Ovary (tissue), 9 donors: ENCODE data around the gene TMBIM4. TPM values are rescaled to one million over a fixed set of nuclear protein-coding genes. Genes with fewer than 3 reads are reported as not detected.

Source experiments
- DNase-seq, 5 donors: peaks; one replicate each; pipeline ENCODE4 v3.0.0-alpha.2; 2019 to 2020
- H3K27ac ChIP-seq, 2 donors: fragments of 200-600 bp; one replicate each; pipeline versions ENCODE4 v1.5.1 to v1.8.0; 2019 to 2022
- H3K27me3 ChIP-seq: fragments of 200-600 bp; one replicate; pipeline ENCODE4 v1.8.0; 2022
- H3K36me3 ChIP-seq: fragments of 200-600 bp; sonication (generic); one replicate; pipeline ENCODE4 v1.5.1; 2019
- H3K4me1 ChIP-seq: one replicate; pipeline ENCODE4 v1.8.1; 2013; ENCODE audit warnings: mild to moderate bottlenecking, moderate library complexity; ENCODE audit not compliant: insufficient read depth
- H3K4me3 ChIP-seq: fragments of 200-600 bp; sonication (generic); one replicate; pipeline ENCODE4 v1.5.1; 2017
- H3K9me3 ChIP-seq, 2 donors: fragments of 200-600 bp in 1 of 2; sonication (generic) in 1 of 2; one replicate each; pipeline versions ENCODE4 v1.5.1 to v1.8.1; 2013 to 2019; ENCODE audit warnings: mild to moderate bottlenecking in 1 of 2, moderate library complexity in 1 of 2
- CTCF ChIP-seq, 3 donors: fragments of 450-650 bp in 2 of 3; fragments of 200-600 bp in 1 of 3; IDR thresholded peaks; one replicate each; pipeline versions ENCODE4 v1.5.1 to v1.8.0; 2016 to 2022; ENCODE audit warnings: antibody characterized with exemption in 3 of 3, mild to moderate bottlenecking in 1 of 3
- EP300 ChIP-seq: sonication (generic); formaldehyde crosslinking; IDR thresholded peaks from one replicate; pipeline ENCODE4 v1.6.1; 2017; ENCODE audit warnings: antibody characterized with exemption
- POLR2A ChIP-seq: fragments of 450-650 bp; IDR thresholded peaks from one replicate; pipeline ENCODE4 v1.6.1; 2017; ENCODE audit warnings: antibody characterized with exemption, mild to moderate bottlenecking, moderate library complexity
- WGBS, 3 donors: extraction: QIAGEN DNeasy Blood & Tissue Kit in 1 of 3; methylation state at CpG; one replicate each; pipeline versions ENCODE4 v1.1.5 to v1.1.7; 2013 to 2017; 5-methylcytosine and 5-hydroxymethylcytosine counted together
- intact Hi-C, 4 donors: fragments of 100-400 bp; cut with DNase I; formaldehyde crosslinking; loops; one replicate each; pipeline versions ENCODE4 v1.11.0 to v1.15.1; 2022 to 2023
- polyA plus RNA-seq, 2 donors: library from polyadenylated mRNA; stranded (reverse); fragments of 200-250 nt in 1 of 2; fragments of 350-450 nt in 1 of 2; fragmentation: Illumina TruSeq in 1 of 2; extraction: RNeasy Lipid Tissue Mini Kit (QIAGEN cat#74804) in 1 of 2; gene quantifications; one replicate each; pipeline ENCODE4 v1.2.3, GENCODE V29; 2013 to 2014
- total RNA-seq, 7 donors: library from RNA; depleted of rRNA in 2 of 7; stranded (reverse); fragments of >200 nt in 2 of 7; fragmentation: NEBNext Ultra II Directional in 3 of 7; extraction: Animal tissue kit (Norgen Biotek cat#: 25700) in 3 of 7; gene quantifications; one replicate each; pipeline versions ENCODE4 v1.1.0 to v1.2.4, GENCODE V29; 2016 to 2023
- donor health status: DM: no; HTN: no; CAD: no; lungs with moderate emphysema.
- donor health status: DM: no; HTN: no; CAD: no.
- donor health status: Bipolar disorder and iron deficiency.
- donor health status: DM: yes; HTN: yes; CAD: no.
- donor health status: DM: no; HTN: no; CAD: no.
- donor health status: DM: yes; HTN: yes; CAD: no.

Gene TMBIM4
- total and polyA plus RNA-seq, 9 donors: 78.3 to 154 (median 112) TPM

GRCh38 chr12:66197495-66197921 lies 27.7 kb upstream of the TMBIM4 start:
- no peak overlapping the region for H3K27ac ChIP-seq
- intact Hi-C loops: no loop called here
- no peaks in the 10 kb centered on the region for H3K4me1 ChIP-seq
- no peaks in the 10 kb centered on the region for H3K9me3 ChIP-seq
- H3K27me3 ChIP-seq: no peaks in the 10 kb centered on the region
- TF ChIP-seq CTCF (IDR thresholded peaks at IDR 0.05) (no peak), EP300 (no peak), POLR2A (no peak)
- WGBS, 3 donors: 2 to 13% (median 9%) methylated on average over 3 of the region's 3 CpGs
- H3K36me3 ChIP-seq: no peaks in the 10 kb centered on the region
- no peak for DNase-seq
- no peak overlapping the region for H3K4me3 ChIP-seq

- no peaks in the 10 kb centered on the region for H3K9me3 ChIP-seq
- TF ChIP-seq CTCF (IDR thresholded peaks at IDR 0.05) (no peak), EP300 (no peak), POLR2A (no peak)
- DNase-seq: no peak
- no peak overlapping the region for H3K4me3 ChIP-seq
- no peaks in the 10 kb centered on the region for H3K4me1 ChIP-seq
- 10 to 22% (median 19%) methylated on average over 3 of the region's 3 CpGs for WGBS, 3 donors
- no peak overlapping the region for H3K27ac ChIP-seq
- H3K36me3 ChIP-seq: no peaks in the 10 kb centered on the region
- H3K27me3 ChIP-seq: no peaks in the 10 kb centered on the region
- intact Hi-C loops: no loop called here
Observed at GRCh38 chr12:66196806-66197205, 27.0 kb upstream of the TMBIM4 start.

GRCh38 chr12:66195242-66195641 lies 25.4 kb upstream of the TMBIM4 start:
- no peaks in the 10 kb centered on the region for H3K4me1 ChIP-seq
- no peaks in the 10 kb centered on the region for H3K36me3 ChIP-seq
- no peaks in the 10 kb centered on the region for H3K9me3 ChIP-seq
- intact Hi-C loops: no loop called here
- no peak overlapping the region for H3K27ac ChIP-seq
- TF ChIP-seq CTCF (IDR thresholded peaks at IDR 0.05): no peak
- no peak overlapping the region for H3K4me3 ChIP-seq
- 51 to 68% (median 51%) methylated on average over 6 of the region's 6 CpGs for WGBS, 3 donors
- no peaks in the 10 kb centered on the region for H3K27me3 ChIP-seq
- no peak for DNase-seq

GRCh38 chr12:66194122-66194521 lies 24.3 kb upstream of the TMBIM4 start:
- no peaks in the 10 kb centered on the region for H3K27me3 ChIP-seq
- H3K4me3 ChIP-seq: no peak overlapping the region
- no peaks in the 10 kb centered on the region for H3K4me1 ChIP-seq
- no peak for DNase-seq
- no peak overlapping the region for H3K27ac ChIP-seq
- 96 to 98% (median 96%) methylated on average over 2 of the region's 2 CpGs for WGBS, 3 donors
- no peaks in the 10 kb centered on the region for H3K9me3 ChIP-seq
- H3K36me3 ChIP-seq: no peaks in the 10 kb centered on the region
- no peak for TF ChIP-seq POLR2A
- TF ChIP-seq CTCF (IDR thresholded peaks at IDR 0.05): no peak
- intact Hi-C loops: no loop called here
